Astrocyte (in vitro differentiated cells and primary cell): ENCODE measurements around the gene INTS4. TPM values are rescaled to one million over a fixed set of nuclear protein-coding genes. Genes with fewer than 3 reads are reported as not detected.

Experiments
- total RNA-seq: library from RNA; stranded (reverse); gene quantifications from 2 replicates; pipeline ENCODE4 v1.2.1, GENCODE V29; 2021

INTS4 gene
- total RNA-seq, 1 donor from 2014 or later, result 35.0 TPM

Other genes with a start within 250 kb of the INTS4 start
- gene RSF1, start 173.9 kb downstream of the INTS4 start, total RNA-seq, result 84.0 and 95.9 TPM in 2 replicates
- 49.0 and 53.1 TPM in 2 replicates for gene AAMDC, start 173.5 kb downstream of the INTS4 start, total RNA-seq
- gene KCTD14, start 28.6 kb upstream of the INTS4 start, total RNA-seq, result 1.0 and 1.1 TPM in 2 replicates
- gene THRSP, start 69.2 kb upstream of the INTS4 start, total RNA-seq, result not detected in 2 replicates
- 251 and 285 TPM in 2 replicates for gene NDUFC2, start 85.2 kb upstream of the INTS4 start, total RNA-seq
- gene ALG8, start 145.0 kb upstream of the INTS4 start, total RNA-seq, result 39.8 and 43.7 TPM in 2 replicates
- 12.9 and 14.0 TPM in 2 replicates for gene KCTD21, start 194.0 kb upstream of the INTS4 start, total RNA-seq
- 16.2 and 18.7 TPM in 2 replicates for gene USP35, start 194.3 kb upstream of the INTS4 start, total RNA-seq